Common myeloid progenitor, CD34-positive (primary cell): Measurements from ENCODE around the gene NUAK1.

Experiments
- CTCF ChIA-PET: fragments of 350-600 bp; sonication (Branson Sonifier 250); formaldehyde crosslinking; loops from one replicate; lab custom pipeline; 2021; ENCODE audit warnings: antibody characterized with exemption; lab: Charles Lee
- POLR2A ChIA-PET: fragments of 350-600 bp; sonication (Branson Sonifier 250); formaldehyde crosslinking; loops from one replicate; lab custom pipeline; 2021; ENCODE audit warnings: antibody characterized with exemption; lab: Charles Lee
- DNase-seq, 3 donors: peaks; one replicate each; pipeline versions ENCODE4 v3.0.0 to v3.0.0-alpha.2; 2013
- H3K27ac ChIP-seq, 2 experiments: 1 replicate in 1 of 2; 2 replicates in 1 of 2; pipeline ENCODE4 v1.7.0; 2013; ENCODE audit warnings: inconsistent platforms in 2 of 2, low read length in 2 of 2, mild to moderate bottlenecking in 2 of 2, low read depth in 1 of 2, moderate library complexity in 1 of 2; ENCODE audit not compliant: severe bottlenecking in 2 of 2, insufficient read depth in 1 of 2, poor library complexity in 1 of 2
- H3K27me3 ChIP-seq, 5 experiments: replicated peaks in 2 of 5; 1 replicate in 3 of 5; 2 replicates in 2 of 5; pipeline versions ENCODE4 v1.6.1 to v1.7.0; 2013; ENCODE audit warnings: low read length in 4 of 5, mild to moderate bottlenecking in 2 of 5, moderate library complexity in 2 of 5, inconsistent platforms in 1 of 5; ENCODE audit not compliant: insufficient read depth in 5 of 5, control insufficient read depth in 4 of 5
- H3K36me3 ChIP-seq, 4 experiments: 1 replicate in 2 of 4; 2 replicates in 2 of 4; pipeline versions ENCODE4 v1.6.1 to v1.7.0; 2013; ENCODE audit warnings: low read length in 3 of 4, control low read depth in 1 of 4, mild to moderate bottlenecking in 1 of 4; ENCODE audit not compliant: control insufficient read depth in 4 of 4, insufficient read depth in 4 of 4
- H3K4me1 ChIP-seq, 4 experiments: 1 replicate in 3 of 4; 2 replicates in 1 of 4; pipeline versions ENCODE4 v1.6.1 to v1.7.1; 2013; ENCODE audit warnings: low read length in 3 of 4, mild to moderate bottlenecking in 3 of 4, control low read depth in 1 of 4, inconsistent platforms in 1 of 4, moderate library complexity in 1 of 4; ENCODE audit not compliant: control insufficient read depth in 4 of 4, insufficient read depth in 4 of 4; ENCODE audit errors: control extremely low read depth in 1 of 4
- H3K4me3 ChIP-seq, 7 experiments: 1 replicate in 4 of 7; 2 replicates in 3 of 7; pipeline versions ENCODE4 v1.5.1 to v1.7.0; 2013; ENCODE audit warnings: mild to moderate bottlenecking in 7 of 7, low read length in 6 of 7, moderate library complexity in 6 of 7, inconsistent platforms in 2 of 7, low read depth in 2 of 7, control low read depth in 1 of 7; ENCODE audit not compliant: insufficient read depth in 4 of 7, control insufficient read depth in 1 of 7; ENCODE audit errors: extremely low read depth in 1 of 7
- H3K9me3 ChIP-seq, 5 experiments: 1 replicate in 4 of 5; 2 replicates in 1 of 5; pipeline versions ENCODE4 v1.6.1 to v1.7.1; 2013; ENCODE audit warnings: low read length in 4 of 5, mild to moderate bottlenecking in 2 of 5, inconsistent platforms in 1 of 5, low read depth in 1 of 5, moderate library complexity in 1 of 5; ENCODE audit not compliant: control insufficient read depth in 4 of 5, insufficient read depth in 2 of 5; ENCODE audit errors: control extremely low read depth in 1 of 5
- WGBS: methylation state at CpG from one replicate; pipeline ENCODE4 v1.1.5; 2013; ENCODE audit not compliant: insufficient coverage; 5-methylcytosine and 5-hydroxymethylcytosine counted together

Gene NUAK1

GRCh38 chr12:106179086-106179485 lies 40.3 kb upstream of the NUAK1 start:
- ChIA-PET CTCF (no interaction called here), POLR2A (no interaction called here)
- Histone ChIP-seq H3K4me1 (no peaks in the 10 kb centered on the region), H3K9me3 (no peaks in the 10 kb centered on the region), H3K27me3 (peaks cover 0 to 2% (median 2%) of the 10 kb centered on the region in 5 experiments), H3K36me3 (no peaks in the 10 kb centered on the region), H3K27ac (no peak overlapping the region), H3K4me3 (no peak overlapping the region)
- DNase-seq: no peak
- 100% methylated on average over 3 of the region's 3 CpGs for WGBS

GRCh38 chr12:106178562-106178961 lies 39.8 kb upstream of the NUAK1 start:
- Histone ChIP-seq H3K36me3 (no peaks in the 10 kb centered on the region), H3K9me3 (no peaks in the 10 kb centered on the region), H3K27ac (no peak overlapping the region), H3K4me3 (no peak overlapping the region), H3K27me3 (peaks cover 0 to 2% (median 2%) of the 10 kb centered on the region in 5 experiments), H3K4me1 (no peaks in the 10 kb centered on the region)
- DNase-seq: no peak
- ChIA-PET CTCF (no interaction called here), POLR2A (no interaction called here)
- WGBS: 100% methylated on average over 5 of the region's 6 CpGs

- H3K4me3 ChIP-seq: no peak overlapping the region
- no peaks in the 10 kb centered on the region for H3K9me3 ChIP-seq
- peaks cover 0 to 11% (median 2%) of the 10 kb centered on the region in 5 experiments for H3K27me3 ChIP-seq
- ChIA-PET CTCF (no interaction called here), POLR2A (interaction anchor here (0.6 kb wide), 1 partner anchor 59 kb away, joined by 3 read pairs; no protein-coding TSS in a partner anchor)
- H3K36me3 ChIP-seq: no peaks in the 10 kb centered on the region
- H3K4me1 ChIP-seq: no peaks in the 10 kb centered on the region
- no peak for DNase-seq
- no peak overlapping the region for H3K27ac ChIP-seq
- WGBS: 100% methylated on average over 1 of the region's 3 CpGs
Measured at GRCh38 chr12:106176560-106176959, 37.8 kb upstream of the NUAK1 start.

GRCh38 chr12:106174876-106175275 lies 36.1 kb upstream of the NUAK1 start:
- ChIA-PET CTCF (no interaction called here), POLR2A (no interaction called here)
- Histone ChIP-seq H3K9me3 (no peaks in the 10 kb centered on the region), H3K27me3 (peaks cover 0 to 14% (median 4%) of the 10 kb centered on the region in 5 experiments), H3K27ac (no peak overlapping the region), H3K36me3 (no peaks in the 10 kb centered on the region), H3K4me1 (no peaks in the 10 kb centered on the region), H3K4me3 (no peak overlapping the region)
- WGBS: 89% methylated on average over 5 of the region's 5 CpGs
- no peak for DNase-seq

DNA sequence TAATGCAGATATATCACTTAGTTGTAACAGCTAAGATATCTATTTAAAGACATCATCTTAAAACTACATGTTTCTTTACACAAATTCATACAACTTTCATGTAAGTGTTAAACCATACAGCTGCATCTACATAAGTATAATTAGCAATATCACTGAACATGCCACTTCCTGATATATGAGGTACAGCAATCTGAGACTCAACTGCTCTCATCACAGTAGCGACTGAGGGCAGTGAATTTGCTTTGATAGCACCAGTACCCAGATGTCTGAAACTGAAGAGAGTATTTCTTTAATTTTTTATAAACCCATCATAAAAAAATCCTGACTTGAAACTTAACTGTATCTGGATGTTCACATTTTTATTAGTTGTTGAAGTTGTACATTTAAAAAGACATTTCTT lies 34.7 kb upstream of the NUAK1 start:
- H3K36me3 ChIP-seq: no peaks in the 10 kb centered on the region
- H3K4me3 ChIP-seq: no peak overlapping the region
- no peaks in the 10 kb centered on the region for H3K9me3 ChIP-seq
- no peaks in the 10 kb centered on the region for H3K4me1 ChIP-seq
- POLR2A ChIA-PET: no interaction called here
- CTCF ChIA-PET: no interaction called here
- peaks cover 0 to 18% (median 6%) of the 10 kb centered on the region in 5 experiments for H3K27me3 ChIP-seq
- H3K27ac ChIP-seq: no peak overlapping the region
- no CpG with 5 or more reads among the region's 1 CpG for WGBS
- DNase-seq: no peak

- no peak for DNase-seq
- no peaks in the 10 kb centered on the region for H3K9me3 ChIP-seq
- no peak overlapping the region for H3K27ac ChIP-seq
- H3K36me3 ChIP-seq: no peaks in the 10 kb centered on the region
- CTCF ChIA-PET: interaction anchor here (1.2 kb wide), 1 partner anchor 53 kb away, joined by 3 read pairs; no protein-coding TSS in a partner anchor
- H3K4me3 ChIP-seq: no peak overlapping the region
- no peaks in the 10 kb centered on the region for H3K4me1 ChIP-seq
- 95% methylated on average over 3 of the region's 4 CpGs for WGBS
- H3K27me3 ChIP-seq: peaks cover 0 to 16% (median 6%) of the 10 kb centered on the region in 5 experiments
- POLR2A ChIA-PET: no interaction called here
Measured at GRCh38 chr12:106171117-106171750, 32.5 kb upstream of the NUAK1 start.

GRCh38 chr12:106170285-106170684 lies 31.5 kb upstream of the NUAK1 start:
- WGBS: 87% methylated on average over 3 of the region's 4 CpGs
- Histone ChIP-seq H3K4me1 (no peaks in the 10 kb centered on the region), H3K27me3 (peaks cover 0 to 16% (median 6%) of the 10 kb centered on the region in 5 experiments), H3K36me3 (no peaks in the 10 kb centered on the region), H3K9me3 (no peaks in the 10 kb centered on the region), H3K27ac (no peak overlapping the region), H3K4me3 (no peak overlapping the region)
- no peak for DNase-seq
- CTCF ChIA-PET: interaction anchor here (1.2 kb wide), 1 partner anchor 54 kb away, joined by 3 read pairs; no protein-coding TSS in a partner anchor
- POLR2A ChIA-PET: no interaction called here
